Adrenal gland (tissue), 5 donors: ENCODE measurements around the gene SFTA2.

ENCODE experiments used
- POLR2A ChIP-seq, 2 donors: fragments of 450-650 bp; IDR thresholded peaks; one replicate each; pipeline ENCODE4 v1.6.1; 2017; ENCODE audit warnings: antibody characterized with exemption in 2 of 2, mild to moderate bottlenecking in 2 of 2, moderate library complexity in 1 of 2
- TF ChIP-seq, protein P1 (sequence below), 6 experiments: fragments of 450-650 bp in 4 of 6; fragments of 200-600 bp in 2 of 6; sonication (generic) in 1 of 6; IDR thresholded peaks; 1 replicate in 5 of 6; 2 replicates in 1 of 6; pipeline versions ENCODE4 v1.5.1 to v1.8.0; 2016 to 2021; ENCODE audit warnings: antibody characterized with exemption in 6 of 6, mild to moderate bottlenecking in 2 of 6, moderate library complexity in 1 of 6
- donor health status: DM: no; HTN: no; CAD: no.

GRCh38 chr6:30955367-30956042, 23.5 kb upstream of the SFTA2 start:
- no peak for TF ChIP-seq POLR2A (IDR thresholded peaks at IDR 0.05)
- TF ChIP-seq, protein P1, sequence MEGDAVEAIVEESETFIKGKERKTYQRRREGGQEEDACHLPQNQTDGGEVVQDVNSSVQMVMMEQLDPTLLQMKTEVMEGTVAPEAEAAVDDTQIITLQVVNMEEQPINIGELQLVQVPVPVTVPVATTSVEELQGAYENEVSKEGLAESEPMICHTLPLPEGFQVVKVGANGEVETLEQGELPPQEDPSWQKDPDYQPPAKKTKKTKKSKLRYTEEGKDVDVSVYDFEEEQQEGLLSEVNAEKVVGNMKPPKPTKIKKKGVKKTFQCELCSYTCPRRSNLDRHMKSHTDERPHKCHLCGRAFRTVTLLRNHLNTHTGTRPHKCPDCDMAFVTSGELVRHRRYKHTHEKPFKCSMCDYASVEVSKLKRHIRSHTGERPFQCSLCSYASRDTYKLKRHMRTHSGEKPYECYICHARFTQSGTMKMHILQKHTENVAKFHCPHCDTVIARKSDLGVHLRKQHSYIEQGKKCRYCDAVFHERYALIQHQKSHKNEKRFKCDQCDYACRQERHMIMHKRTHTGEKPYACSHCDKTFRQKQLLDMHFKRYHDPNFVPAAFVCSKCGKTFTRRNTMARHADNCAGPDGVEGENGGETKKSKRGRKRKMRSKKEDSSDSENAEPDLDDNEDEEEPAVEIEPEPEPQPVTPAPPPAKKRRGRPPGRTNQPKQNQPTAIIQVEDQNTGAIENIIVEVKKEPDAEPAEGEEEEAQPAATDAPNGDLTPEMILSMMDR (IDR thresholded peaks at IDR 0.05) = no peak
